ENCODE results near the gene LRP6. TPM values are rescaled to one million over a fixed set of nuclear protein-coding genes. Genes with fewer than 3 reads are reported as not detected.

The LRP6 gene
- total and polyA plus RNA-seq, 2 experiments from 2014 or later, result 29.1 to 73.8 TPM

- TF ChIP-seq EZH2 (IDR thresholded peaks at IDR 0.05; ENCODE audit: low read depth, unreplicated experiment) (no peak), JUNB (IDR thresholded peaks at IDR 0.05; ENCODE audit: unreplicated experiment) (no peak), STAT1 (IDR thresholded peaks at IDR 0.05; ENCODE audit: unreplicated experiment) (no peak)
Observed at GRCh38 chr12:12247584-12247983, 19.3 kb downstream of the LRP6 start (continued).

DNA sequence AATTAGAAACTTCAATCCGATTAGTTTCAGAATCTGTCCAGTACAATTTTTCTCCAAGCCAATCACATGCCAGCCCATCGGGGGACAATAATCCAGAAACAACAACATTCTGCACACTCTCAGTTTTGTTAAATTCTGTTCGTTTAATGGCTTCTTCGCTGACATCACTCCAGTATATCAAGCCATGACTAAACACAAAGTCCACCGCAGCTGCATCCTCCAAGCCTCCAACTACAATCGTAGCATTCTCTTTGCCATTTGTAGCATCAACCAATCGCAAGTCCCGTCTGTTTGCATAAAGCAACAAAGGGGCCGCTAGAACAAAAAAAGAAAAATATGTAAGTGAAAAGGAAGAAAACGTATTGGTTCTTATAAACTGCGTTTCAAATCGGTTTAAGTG lies 22.5 kb downstream of the LRP6 start:
- no peak for DNase-seq (ENCODE audit: low spot score)

More for the DNA sequence above, 22.5 kb downstream of the LRP6 start:
- Histone ChIP-seq H2AFZ (no peak overlapping the region), H3K36me3 (ENCODE audit: insufficient read depth) (no peaks in the 10 kb centered on the region; the same call in 1 of the 2 replicates), H3K4me2 (no peak overlapping the region), H3K4me1 (ENCODE audit: insufficient read depth) (peaks cover 14% of the 10 kb centered on the region; the same call in 1 of the 2 replicates), H3K79me2 (replicated peaks; ENCODE audit: insufficient read depth) (peaks cover 100% of the 10 kb centered on the region), H3K9me2 (ENCODE audit: insufficient read depth) (no peaks in the 10 kb centered on the region), H3K4me3 (no peak overlapping the region), H3K27me3 (ENCODE audit: insufficient read depth) (no peaks in the 10 kb centered on the region), H3F3A (replicated peaks; ENCODE audit: low read depth) (no peaks in the 10 kb centered on the region), H4K20me1 (replicated peaks; ENCODE audit: insufficient read depth) (peaks cover 41% of the 10 kb centered on the region), H3K27ac (ENCODE audit: low read depth) (no peak overlapping the region)
- Mint-ChIP-seq H3K27me3 (ENCODE audit: insufficient read depth, low read depth, poor library complexity) (no peaks in the 10 kb centered on the region), H3K36me3 (ENCODE audit: low read depth) (peaks cover 10% of the 10 kb centered on the region; the same call in 2 of the 3 replicates), H3K9me3 (no peaks in the 10 kb centered on the region), H3K4me3 (no peak overlapping the region), H3K4me1 (peaks cover 34% of the 10 kb centered on the region; the same call in 2 of the 3 replicates), H3K27ac (peak overlapping the region; percentile 22; the same call in 1 of the 2 replicates)
- TF ChIP-seq REST (IDR thresholded peaks at IDR 0.05; ENCODE audit: unreplicated experiment) (no peak), EZH2 (IDR thresholded peaks at IDR 0.05; ENCODE audit: low read depth, unreplicated experiment) (no peak), NANOG (IDR thresholded peaks at IDR 0.05; ENCODE audit: borderline replicate concordance) (no peak), ZNF331 (CRISPR knock-in tag; IDR thresholded peaks at IDR 0.05; ENCODE audit: low read depth) (no peak), ZNF114 (CRISPR knock-in tag; IDR thresholded peaks at IDR 0.05) (no peak), STAT1 (IDR thresholded peaks at IDR 0.05; ENCODE audit: unreplicated experiment) (no peak), JUNB (IDR thresholded peaks at IDR 0.05; ENCODE audit: unreplicated experiment) (no peak), EZH2phosphoT487 (IDR thresholded peaks at IDR 0.05; ENCODE audit: unreplicated experiment) (no peak), CREB1 (CRISPR knock-in tag; IDR thresholded peaks at IDR 0.05; ENCODE audit: low read depth) (no peak), POLR2AphosphoS5 (IDR thresholded peaks at IDR 0.05; ENCODE audit: low read depth) (no peak)
- TF ChIP-seq, protein P1, sequence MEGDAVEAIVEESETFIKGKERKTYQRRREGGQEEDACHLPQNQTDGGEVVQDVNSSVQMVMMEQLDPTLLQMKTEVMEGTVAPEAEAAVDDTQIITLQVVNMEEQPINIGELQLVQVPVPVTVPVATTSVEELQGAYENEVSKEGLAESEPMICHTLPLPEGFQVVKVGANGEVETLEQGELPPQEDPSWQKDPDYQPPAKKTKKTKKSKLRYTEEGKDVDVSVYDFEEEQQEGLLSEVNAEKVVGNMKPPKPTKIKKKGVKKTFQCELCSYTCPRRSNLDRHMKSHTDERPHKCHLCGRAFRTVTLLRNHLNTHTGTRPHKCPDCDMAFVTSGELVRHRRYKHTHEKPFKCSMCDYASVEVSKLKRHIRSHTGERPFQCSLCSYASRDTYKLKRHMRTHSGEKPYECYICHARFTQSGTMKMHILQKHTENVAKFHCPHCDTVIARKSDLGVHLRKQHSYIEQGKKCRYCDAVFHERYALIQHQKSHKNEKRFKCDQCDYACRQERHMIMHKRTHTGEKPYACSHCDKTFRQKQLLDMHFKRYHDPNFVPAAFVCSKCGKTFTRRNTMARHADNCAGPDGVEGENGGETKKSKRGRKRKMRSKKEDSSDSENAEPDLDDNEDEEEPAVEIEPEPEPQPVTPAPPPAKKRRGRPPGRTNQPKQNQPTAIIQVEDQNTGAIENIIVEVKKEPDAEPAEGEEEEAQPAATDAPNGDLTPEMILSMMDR (conservative IDR thresholded peaks at IDR 0.05; ENCODE audit: low read depth in 2 of 2), result no peak
- TF ChIP-seq, protein P2, sequence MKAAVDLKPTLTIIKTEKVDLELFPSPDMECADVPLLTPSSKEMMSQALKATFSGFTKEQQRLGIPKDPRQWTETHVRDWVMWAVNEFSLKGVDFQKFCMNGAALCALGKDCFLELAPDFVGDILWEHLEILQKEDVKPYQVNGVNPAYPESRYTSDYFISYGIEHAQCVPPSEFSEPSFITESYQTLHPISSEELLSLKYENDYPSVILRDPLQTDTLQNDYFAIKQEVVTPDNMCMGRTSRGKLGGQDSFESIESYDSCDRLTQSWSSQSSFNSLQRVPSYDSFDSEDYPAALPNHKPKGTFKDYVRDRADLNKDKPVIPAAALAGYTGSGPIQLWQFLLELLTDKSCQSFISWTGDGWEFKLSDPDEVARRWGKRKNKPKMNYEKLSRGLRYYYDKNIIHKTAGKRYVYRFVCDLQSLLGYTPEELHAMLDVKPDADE (IDR thresholded peaks at IDR 0.05), result no peak
- ATAC-seq, result no peak
